ENCODE results near the gene ISCU. TPM values are rescaled to one million over a fixed set of nuclear protein-coding genes. Genes with fewer than 3 reads are reported as not detected.
A peak's percentile ranks its signal among the peaks of the same experiment; 100 is the strongest.

Gene ISCU
- total and polyA plus RNA-seq, 2 donors (not counting 3 experiments of a cell fraction or from before 2014, with no cell fraction given): 74.8 to 78.6 TPM

GRCh38 chr12:108605000-108605689, 42.7 kb downstream of the ISCU start:
- Histone ChIP-seq H3K9me3 (replicated peaks; ENCODE audit: control insufficient read depth, insufficient read depth, low read length) (no peaks in the 10 kb centered on the region), H3K9ac (replicated peaks; ENCODE audit: extremely low read depth, insufficient read depth, low read length) (no peak overlapping the region), H3K27me3 (ENCODE audit: control insufficient read depth in 2 of 2, insufficient read depth in 2 of 2, low read length in 2 of 2) (no peaks in the 10 kb centered on the region), H4K20me1 (replicated peaks; ENCODE audit: control insufficient read depth, extremely low read depth, insufficient read depth, low read length) (no peaks in the 10 kb centered on the region), H3K27ac (ENCODE audit: insufficient read depth, low read depth, low read length) (no peak overlapping the region), H3K4me2 (ENCODE audit: insufficient read depth, low read length) (no peak overlapping the region), H3K79me2 (ENCODE audit: control insufficient read depth, insufficient read depth, low read length) (no peaks in the 10 kb centered on the region), H3K4me3 (replicated peaks in 1 of 3; ENCODE audit: insufficient read depth in 1 of 3, low read depth in 1 of 3, low read length in 3 of 3) (no peak overlapping the region), H3K36me3 (ENCODE audit: control insufficient read depth in 2 of 2, extremely low read depth in 1 of 2, insufficient read depth in 2 of 2, low read length in 2 of 2) (no peaks in the 10 kb centered on the region), H3K4me1 (ENCODE audit: control insufficient read depth, extremely low read depth, insufficient read depth, low read length) (no peaks in the 10 kb centered on the region), H3K9me1 (replicated peaks; ENCODE audit: control insufficient read depth, extremely low read depth, insufficient read depth, low read length) (no peaks in the 10 kb centered on the region), H2AFZ (ENCODE audit: low read depth, low read length) (no peak overlapping the region)
- CTCF ChIA-PET: interaction anchor here (1.2 to 1.6 kb wide), 2 partner anchors 10 to 13 kb away, joined by 3 to 5 read pairs; no protein-coding TSS in a partner anchor
- intact Hi-C loops (cut with micrococcal nuclease) (no loop called here), dilution Hi-C loops (cut with MboI; ENCODE audit: extremely low pct_ligation_motif_present, low sequenced_read_pairs) (no loop called here)
- BruUV-seq (replicated peaks): no TSS peak
- peak; percentile 15 for FAIRE-seq
- TF ChIP-seq EZH2 (IDR thresholded peaks at IDR 0.05; ENCODE audit: borderline replicate concordance, low read depth, low read length, severe bottlenecking): no peak
- TF ChIP-seq MYC (IDR thresholded peaks at IDR 0.05; ENCODE audit: low read depth, low read length): no peak
- TF ChIP-seq FOS (IDR thresholded peaks at IDR 0.05; ENCODE audit: borderline replicate concordance, insufficient read depth, low read length): no peak
- TF ChIP-seq CTCF (IDR thresholded peaks at IDR 0.05; ENCODE audit: extremely low read depth in 1 of 2, insufficient read depth in 1 of 2, low read depth in 1 of 2, low read length in 2 of 2): no peak
- no peak for TF ChIP-seq JUN (IDR thresholded peaks at IDR 0.05; ENCODE audit: borderline replicate concordance, insufficient read depth, insufficient read length, low read depth)
- no peak for TF ChIP-seq GATA2 (IDR thresholded peaks at IDR 0.05; ENCODE audit: insufficient read depth, insufficient read length, low read depth, low read length)
- TF ChIP-seq POLR2A (IDR thresholded peaks at IDR 0.05; ENCODE audit: low read depth, low read length): no peak
- TF ChIP-seq, protein P1, sequence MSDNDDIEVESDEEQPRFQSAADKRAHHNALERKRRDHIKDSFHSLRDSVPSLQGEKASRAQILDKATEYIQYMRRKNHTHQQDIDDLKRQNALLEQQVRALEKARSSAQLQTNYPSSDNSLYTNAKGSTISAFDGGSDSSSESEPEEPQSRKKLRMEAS (IDR thresholded peaks at IDR 0.05; ENCODE audit: insufficient read depth, insufficient read length): no peak
- no peak for TF ChIP-seq POLR2AphosphoS5 (IDR thresholded peaks at IDR 0.05; ENCODE audit: insufficient read depth, low read depth, low read length)
- DNase-seq (ENCODE audit: low read depth, low spot score): no peak
- POLR2A ChIA-PET: no interaction called here
